K562 (cell line): ENCODE data around the gene CSTB. TPM values are rescaled to one million over a fixed set of nuclear protein-coding genes. Genes with fewer than 3 reads are reported as not detected.
A peak's percentile ranks its signal among the peaks of the same experiment; 100 is the strongest.

Experiments used
- BRD9 ChIP-seq: fragments of 450-650 bp; IDR thresholded peaks from 2 replicates; pipeline ENCODE4 v1.6.1; 2018; ENCODE audit warnings: low read depth; ENCODE audit not compliant: partially characterized antibody
- EP400 ChIP-seq: fragments of 450-650 bp; IDR thresholded peaks from 2 replicates; pipeline ENCODE4 v1.6.1; 2017; ENCODE audit warnings: antibody characterized with exemption, mild to moderate bottlenecking, moderate library complexity
- FOXO4 ChIP-seq: fragments of 450-650 bp; formaldehyde crosslinking; IDR thresholded peaks from 2 replicates; pipeline ENCODE4 v1.4.0; 2020; ENCODE audit warnings: mild to moderate bottlenecking, moderate library complexity
- KLF16 ChIP-seq: IDR thresholded peaks from 2 replicates; pipeline ENCODE4 v1.6.1; 2016; ENCODE audit warnings: antibody characterized with exemption
- TAF1 ChIP-seq: IDR thresholded peaks from 2 replicates; pipeline ENCODE4 v1.6.1; 2011; ENCODE audit warnings: mild to moderate bottlenecking, low read length, moderate library complexity; ENCODE audit not compliant: insufficient read depth, control insufficient read depth, severe bottlenecking; ENCODE audit errors: extremely low read depth
- TEAD4 ChIP-seq, 2 experiments: sonication (generic) in 1 of 2; formaldehyde crosslinking in 1 of 2; IDR thresholded peaks; 2 replicates each; pipeline versions ENCODE4 v1.6.1 to v1.8.0; 2012 to 2022; ENCODE audit warnings: borderline replicate concordance in 1 of 2, inconsistent platforms in 1 of 2, low read length in 1 of 2, mild to moderate bottlenecking in 1 of 2, missing genetic modification reagents in 1 of 2
- ZNF695 ChIP-seq: fragments of 450-650 bp; formaldehyde crosslinking; IDR thresholded peaks from 2 replicates; pipeline ENCODE4 v1.4.0; 2020; ENCODE audit warnings: mild to moderate bottlenecking, moderate library complexity
- polyA plus RNA-seq, 8 experiments: library from polyadenylated mRNA; depleted of rRNA in 4 of 8; stranded (reverse) in 5 of 8; unstranded in 3 of 8; fragments of >200 nt; fragmentation: Nextera tagmentation in 2 of 8; fragmentation: Illumina TruSeq in 1 of 8; extraction: Ambion mirVana in 2 of 8; extraction: Trizol in 1 of 8; gene quantifications; 2 replicates each; pipeline versions ENCODE4 v1.2.1 to v1.2.3, GENCODE V29; 2011 to 2014; ENCODE audit warnings: inconsistent platforms in 1 of 8, missing spikeins in 1 of 8
- total RNA-seq, 7 experiments: library from RNA; depleted of rRNA in 6 of 7; stranded (reverse); fragments of >200 nt in 6 of 7; fragmentation: Illumina TruSeq in 2 of 7; extraction: Trizol in 2 of 7; gene quantifications; 2 replicates each; pipeline versions ENCODE4 v1.2.1 to v1.2.3, GENCODE V29; 2011 to 2021; ENCODE audit warnings: low replicate concordance in 1 of 7
- TF ChIP-seq, protein P1 (sequence below), 2 experiments: fragments of 450-650 bp in 1 of 2; sonication (generic) in 1 of 2; formaldehyde crosslinking in 1 of 2; IDR thresholded peaks; 2 replicates each; pipeline versions ENCODE4 v1.7.1 to v1.9.0; 2016 to 2022; ENCODE audit warnings: inconsistent platforms in 1 of 2, mild to moderate bottlenecking in 1 of 2, missing genetic modification reagents in 1 of 2

Gene CSTB
- total and polyA plus RNA-seq, 9 of the 15 experiments (the other 6 are each of a cell fraction or from before 2014, with no cell fraction given) = 12.4 to 65.0 (median 31.7) TPM

- TF ChIP-seq, protein P1, sequence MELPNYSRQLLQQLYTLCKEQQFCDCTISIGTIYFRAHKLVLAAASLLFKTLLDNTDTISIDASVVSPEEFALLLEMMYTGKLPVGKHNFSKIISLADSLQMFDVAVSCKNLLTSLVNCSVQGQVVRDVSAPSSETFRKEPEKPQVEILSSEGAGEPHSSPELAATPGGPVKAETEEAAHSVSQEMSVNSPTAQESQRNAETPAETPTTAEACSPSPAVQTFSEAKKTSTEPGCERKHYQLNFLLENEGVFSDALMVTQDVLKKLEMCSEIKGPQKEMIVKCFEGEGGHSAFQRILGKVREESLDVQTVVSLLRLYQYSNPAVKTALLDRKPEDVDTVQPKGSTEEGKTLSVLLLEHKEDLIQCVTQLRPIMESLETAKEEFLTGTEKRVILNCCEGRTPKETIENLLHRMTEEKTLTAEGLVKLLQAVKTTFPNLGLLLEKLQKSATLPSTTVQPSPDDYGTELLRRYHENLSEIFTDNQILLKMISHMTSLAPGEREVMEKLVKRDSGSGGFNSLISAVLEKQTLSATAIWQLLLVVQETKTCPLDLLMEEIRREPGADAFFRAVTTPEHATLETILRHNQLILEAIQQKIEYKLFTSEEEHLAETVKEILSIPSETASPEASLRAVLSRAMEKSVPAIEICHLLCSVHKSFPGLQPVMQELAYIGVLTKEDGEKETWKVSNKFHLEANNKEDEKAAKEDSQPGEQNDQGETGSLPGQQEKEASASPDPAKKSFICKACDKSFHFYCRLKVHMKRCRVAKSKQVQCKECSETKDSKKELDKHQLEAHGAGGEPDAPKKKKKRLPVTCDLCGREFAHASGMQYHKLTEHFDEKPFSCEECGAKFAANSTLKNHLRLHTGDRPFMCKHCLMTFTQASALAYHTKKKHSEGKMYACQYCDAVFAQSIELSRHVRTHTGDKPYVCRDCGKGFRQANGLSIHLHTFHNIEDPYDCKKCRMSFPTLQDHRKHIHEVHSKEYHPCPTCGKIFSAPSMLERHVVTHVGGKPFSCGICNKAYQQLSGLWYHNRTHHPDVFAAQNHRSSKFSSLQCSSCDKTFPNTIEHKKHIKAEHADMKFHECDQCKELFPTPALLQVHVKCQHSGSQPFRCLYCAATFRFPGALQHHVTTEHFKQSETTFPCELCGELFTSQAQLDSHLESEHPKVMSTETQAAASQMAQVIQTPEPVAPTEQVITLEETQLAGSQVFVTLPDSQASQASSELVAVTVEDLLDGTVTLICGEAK (IDR thresholded peaks at IDR 0.05) = peak; percentile 97
- TF ChIP-seq, protein P1 (CRISPR knock-in tag; IDR thresholded peaks at IDR 0.05) = no peak
- TF ChIP-seq BRD9 (peak; percentile 49), TEAD4 (IDR thresholded peaks at IDR 0.05; ENCODE audit: low read length) (peak; percentile 87), TEAD4 (CRISPR knock-in tag; IDR thresholded peaks at IDR 0.05; ENCODE audit: borderline replicate concordance) (peak; percentile 93), KLF16 (peak; percentile 78), TAF1 (peak; percentile 61), FOXO4 (no peak), ZNF695 (CRISPR knock-in tag) (no peak), EP400 (peak; percentile 99)
These were observed 47.4 kb downstream of the CSTB start (continued) for GRCh38 chr21:43728467-43729390.
